WERI-Rb-1 (cell line): ENCODE data around the gene GRK6.
"Not testable (repeated sequence)": the region's sequence is repeated elsewhere in the genome, so short reads cannot be mapped to it uniquely, and the experiment has no call there.

Experiments
- DNase-seq: peaks from one replicate; pipeline ENCODE4 v3.0.0-alpha.2; 2020
- H3K27ac ChIP-seq: fragments of 250-450 bp; sonication (Bioruptor Pico); 2 replicates; pipeline ENCODE4 v1.5.1; 2020; ENCODE audit warnings: mild to moderate bottlenecking, moderate library complexity
- H3K27me3 ChIP-seq: fragments of 250-450 bp; sonication (Bioruptor Pico); 2 replicates; pipeline ENCODE4 v1.5.1; 2021; ENCODE audit warnings: mild to moderate bottlenecking, low read depth, moderate library complexity; ENCODE audit not compliant: insufficient read depth, severe bottlenecking
- H3K36me3 ChIP-seq: fragments of 250-450 bp; sonication (Bioruptor Pico); 2 replicates; pipeline ENCODE4 v1.5.1; 2020; ENCODE audit warnings: mild to moderate bottlenecking, moderate library complexity
- H3K4me3 ChIP-seq: 2 replicates; pipeline ENCODE4 v1.5.1; 2011; ENCODE audit warnings: low read depth, mild to moderate bottlenecking, control low read depth, low read length
- H3K9me3 ChIP-seq: fragments of 250-450 bp; sonication (Bioruptor Pico); 2 replicates; pipeline ENCODE4 v1.5.1; 2021; ENCODE audit warnings: mild to moderate bottlenecking, moderate library complexity; ENCODE audit not compliant: severe bottlenecking
- CTCF ChIP-seq: IDR thresholded peaks from 2 replicates; pipeline ENCODE4 v1.5.1; 2011; ENCODE audit warnings: low read depth, mild to moderate bottlenecking, control low read depth, inconsistent platforms, low read length

Gene GRK6

GRCh38 chr5:177483042-177483441, 56.6 kb downstream of the GRK6 start:
- H3K36me3 ChIP-seq, result peaks cover 3% of the 10 kb centered on the region
- no peak for TF ChIP-seq CTCF
- no peak overlapping the region for H3K27ac ChIP-seq
- no peak overlapping the region for H3K4me3 ChIP-seq
- H3K9me3 ChIP-seq, result no peaks in the 10 kb centered on the region
- DNase-seq, result no peak
- H3K27me3 ChIP-seq, result no peaks in the 10 kb centered on the region

- H3K36me3 ChIP-seq, result peaks cover 6% of the 10 kb centered on the region
- H3K4me3 ChIP-seq, result no peak overlapping the region
- no peak for TF ChIP-seq CTCF
- no peaks in the 10 kb centered on the region for H3K9me3 ChIP-seq
- DNase-seq, result peak; percentile 59
- H3K27me3 ChIP-seq, result no peaks in the 10 kb centered on the region
- peak overlapping the region; percentile 64 for H3K27ac ChIP-seq
Observed at GRCh38 chr5:177483994-177484901, 57.8 kb downstream of the GRK6 start.

- Histone ChIP-seq H3K9me3 (no peaks in the 10 kb centered on the region), H3K4me3 (no peak overlapping the region), H3K27me3 (no peaks in the 10 kb centered on the region), H3K27ac (peak overlapping the region; percentile 64), H3K36me3 (peaks cover 10% of the 10 kb centered on the region)
- no peak for DNase-seq
- TF ChIP-seq CTCF, result no peak
Observed at GRCh38 chr5:177484902-177485549, 58.5 kb downstream of the GRK6 start.

- H3K27ac ChIP-seq, DNase-seq, H3K27me3 ChIP-seq, H3K4me3 ChIP-seq, H3K9me3 ChIP-seq: not testable (repeated sequence)
- peaks cover 15% of the 10 kb centered on the region for H3K36me3 ChIP-seq
Observed at GRCh38 chr5:177485753-177486152, 59.3 kb downstream of the GRK6 start.

- no peak for TF ChIP-seq CTCF
- Histone ChIP-seq H3K4me3 (no peak overlapping the region), H3K36me3 (peaks cover 15% of the 10 kb centered on the region), H3K9me3 (no peaks in the 10 kb centered on the region), H3K27ac (no peak overlapping the region), H3K27me3 (no peaks in the 10 kb centered on the region)
- no peak for DNase-seq
Observed at GRCh38 chr5:177486256-177486655, 59.8 kb downstream of the GRK6 start.

GRCh38 chr5:177487144-177487543, 60.7 kb downstream of the GRK6 start:
- no peak for DNase-seq
- Histone ChIP-seq H3K9me3 (no peaks in the 10 kb centered on the region), H3K27me3 (no peaks in the 10 kb centered on the region), H3K27ac (no peak overlapping the region), H3K4me3 (no peak overlapping the region), H3K36me3 (peaks cover 15% of the 10 kb centered on the region)
- TF ChIP-seq CTCF, result no peak
